NCI-H526 (cell line): ENCODE results near the gene GRM1.

Experiments
- DNase-seq, 2 experiments: peaks; one replicate each; lab custom pipeline; 2025; lab: John Stamatoyannopoulos, UW

GRM1 gene

GRCh38 chr6:146273490-146273889 lies 244.6 kb downstream of the GRM1 start:
- DNase-seq: no peak

DNA sequence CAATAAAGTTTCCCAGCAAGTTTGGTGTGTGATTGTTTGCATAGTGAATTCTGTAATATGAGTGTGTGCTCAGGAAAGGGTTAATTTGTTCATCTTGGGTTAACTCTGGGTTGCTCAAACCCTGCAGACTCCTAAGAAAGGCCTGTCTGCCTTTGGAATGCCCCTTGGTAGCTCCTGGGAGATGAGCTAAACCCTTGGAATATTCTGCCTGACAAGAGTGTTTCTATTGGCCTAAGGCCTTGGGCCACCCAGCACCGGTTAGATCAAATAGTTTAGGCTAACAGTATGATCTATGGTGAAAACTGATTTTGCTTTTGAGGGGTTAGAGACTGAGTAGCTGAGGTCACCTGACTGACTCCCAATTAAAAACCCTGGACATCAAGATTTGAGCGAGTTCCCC lies 248.3 kb downstream of the GRM1 start:
- no peak for DNase-seq

GRCh38 chr6:146281651-146282362 lies 252.9 kb downstream of the GRM1 start:
- DNase-seq: no peak

- no peak for DNase-seq
Observed at GRCh38 chr6:146282837-146283236, 254.0 kb downstream of the GRM1 start.

GRCh38 chr6:146284311-146284710 lies 255.4 kb downstream of the GRM1 start:
- DNase-seq: no peak

GRCh38 chr6:146286961-146287360 lies 258.1 kb downstream of the GRM1 start:
- DNase-seq: no peak

DNA sequence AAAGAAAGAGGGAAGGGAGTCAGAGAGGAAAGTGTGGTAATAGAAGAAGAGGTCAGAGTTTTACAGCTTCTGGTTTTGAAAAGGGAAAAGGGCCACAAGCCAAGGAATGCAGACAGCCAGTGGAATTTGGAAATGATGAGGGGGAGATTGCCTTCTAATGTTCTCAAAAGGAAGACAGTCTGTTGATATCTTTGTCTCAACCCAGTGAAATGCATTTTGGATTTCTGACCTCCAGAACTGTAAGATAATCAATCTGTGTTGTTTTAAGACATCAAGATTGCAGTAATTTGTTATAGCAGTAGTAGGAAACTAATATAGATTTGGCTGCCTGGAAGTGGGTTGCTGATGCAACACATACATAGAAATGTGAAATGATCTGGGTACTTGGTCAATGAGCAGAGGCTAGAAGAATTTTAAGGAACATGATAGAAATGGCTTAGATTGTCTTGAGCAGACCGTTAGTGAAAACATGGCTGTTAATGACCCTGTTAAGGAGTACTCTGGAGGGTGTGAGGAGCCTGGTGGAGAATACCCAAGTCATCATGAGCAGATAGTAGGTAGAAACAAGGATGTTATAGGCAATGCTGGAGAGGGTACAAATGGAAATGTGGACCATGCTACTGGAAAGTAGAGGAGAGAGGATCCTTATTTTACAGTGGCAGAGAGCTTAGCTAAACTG lies 259.0 kb downstream of the GRM1 start:
- no peak for DNase-seq

GRCh38 chr6:146289816-146290588 lies 261.1 kb downstream of the GRM1 start:
- no peak for DNase-seq

DNA sequence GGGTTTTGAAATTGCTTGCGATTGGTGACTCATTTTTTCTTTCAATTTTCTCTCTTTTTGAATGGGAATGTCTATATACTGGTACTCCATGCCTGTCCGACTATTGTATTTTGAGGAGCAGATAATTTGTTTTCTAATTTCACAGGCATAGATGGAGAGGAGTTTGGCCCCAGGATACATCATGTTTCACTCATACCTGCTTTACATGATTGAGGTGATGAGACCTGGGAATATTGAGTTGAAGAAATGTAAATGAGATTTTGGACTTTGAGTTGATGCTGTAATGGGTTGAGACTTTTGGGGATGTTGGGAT lies 261.7 kb downstream of the GRM1 start:
- DNase-seq: no peak

DNA sequence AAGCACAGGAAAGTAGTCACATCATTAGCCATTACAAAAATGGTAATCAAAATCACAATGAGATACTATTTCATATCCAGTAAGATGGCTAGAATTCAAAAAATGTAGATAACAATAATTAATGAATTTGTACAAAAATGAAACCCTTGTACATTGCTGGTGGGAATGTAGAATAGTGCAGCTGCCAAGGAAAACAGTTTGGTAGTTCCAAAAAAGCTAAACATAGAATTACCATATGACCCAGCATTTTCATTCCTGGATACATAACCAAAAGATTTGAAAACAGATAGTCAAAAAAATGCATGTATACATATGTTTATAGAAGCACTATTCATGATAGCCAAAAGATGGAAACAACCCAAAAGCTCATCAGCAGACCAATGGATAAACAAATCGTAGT lies 263.6 kb downstream of the GRM1 start:
- no peak for DNase-seq

DNA sequence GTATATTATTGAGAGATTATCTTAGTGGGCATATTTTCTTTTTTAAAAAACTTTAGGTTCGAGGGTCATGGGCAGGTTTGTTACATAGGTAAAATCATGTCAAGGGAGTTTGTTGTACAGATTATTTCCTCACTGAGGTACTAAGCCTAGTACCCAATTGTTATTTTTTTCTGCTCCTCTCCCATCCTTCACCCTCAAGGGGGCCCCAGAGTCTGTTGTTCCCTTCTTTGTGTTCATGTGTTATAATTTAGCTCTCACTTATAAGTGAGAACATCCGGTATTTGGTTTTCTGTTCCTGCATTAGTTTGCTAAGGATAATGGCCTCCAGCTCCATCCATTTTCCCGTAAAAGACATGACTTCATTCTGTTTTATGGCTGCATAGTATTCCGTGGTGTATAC lies 266.8 kb downstream of the GRM1 start:
- DNase-seq: no peak

DNA sequence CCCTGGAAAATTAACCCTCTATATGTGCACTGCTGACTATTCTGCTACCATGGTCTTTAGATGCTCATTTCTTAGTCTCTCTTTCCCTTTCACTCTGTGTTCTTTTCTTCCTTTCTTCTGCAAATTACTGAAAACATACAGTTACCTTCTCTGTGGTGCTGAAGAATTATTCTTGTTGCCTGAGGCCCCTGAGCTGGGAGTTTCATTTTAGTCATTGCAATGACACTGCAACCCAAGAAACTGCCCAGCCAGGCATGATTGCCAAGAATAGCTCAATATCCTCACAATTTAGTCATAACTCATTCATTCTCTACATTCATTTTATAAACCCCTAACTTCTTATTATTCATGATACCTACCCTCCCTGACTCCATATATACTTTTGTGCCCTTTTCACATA lies 269.0 kb downstream of the GRM1 start:
- no peak for DNase-seq

- DNase-seq: no peak
Observed at GRCh38 chr6:146300521-146300920, 271.7 kb downstream of the GRM1 start.

GRCh38 chr6:146301764-146302163 lies 272.9 kb downstream of the GRM1 start:
- DNase-seq: no peak

DNA sequence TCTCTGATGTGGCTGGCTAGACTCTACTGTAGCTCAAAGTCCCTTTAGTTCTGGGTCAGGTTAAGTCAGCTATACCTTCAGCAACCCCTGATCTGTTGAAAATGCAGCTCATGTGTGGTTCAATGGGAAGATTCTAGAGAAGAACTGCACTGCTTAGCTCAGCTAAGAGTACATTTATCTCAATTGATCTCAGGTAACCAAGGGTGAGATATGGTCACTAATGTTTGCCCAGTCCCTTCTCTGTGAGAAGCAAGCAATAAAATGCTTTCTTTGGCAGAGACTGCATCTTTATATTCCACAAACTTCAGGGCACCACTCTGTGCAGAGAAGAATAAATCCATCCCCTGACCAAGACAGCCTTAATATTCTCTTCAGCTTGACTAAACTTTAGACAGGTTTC lies 274.1 kb downstream of the GRM1 start:
- DNase-seq: no peak

DNA sequence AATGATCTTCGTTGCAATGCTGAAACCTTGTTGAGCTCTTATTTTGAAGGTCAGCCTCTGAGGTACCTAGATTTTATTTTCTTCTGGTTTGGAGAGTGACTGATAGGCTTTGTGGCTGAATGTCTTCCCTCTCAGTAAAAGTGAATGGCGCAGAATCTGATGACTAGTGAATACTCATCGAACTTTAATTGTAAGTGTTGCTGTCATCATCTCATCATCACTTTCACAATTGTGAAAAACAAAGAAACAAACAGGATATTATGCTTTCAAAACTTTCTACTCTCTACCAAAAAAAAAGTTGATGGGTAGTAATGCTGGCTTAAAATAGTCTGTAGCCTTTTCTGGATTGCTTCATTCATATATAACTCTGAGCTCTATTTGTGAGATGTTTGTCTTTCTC lies 275.3 kb downstream of the GRM1 start:
- no peak for DNase-seq

- DNase-seq: no peak
Observed at GRCh38 chr6:146305092-146305491, 276.2 kb downstream of the GRM1 start.

DNA sequence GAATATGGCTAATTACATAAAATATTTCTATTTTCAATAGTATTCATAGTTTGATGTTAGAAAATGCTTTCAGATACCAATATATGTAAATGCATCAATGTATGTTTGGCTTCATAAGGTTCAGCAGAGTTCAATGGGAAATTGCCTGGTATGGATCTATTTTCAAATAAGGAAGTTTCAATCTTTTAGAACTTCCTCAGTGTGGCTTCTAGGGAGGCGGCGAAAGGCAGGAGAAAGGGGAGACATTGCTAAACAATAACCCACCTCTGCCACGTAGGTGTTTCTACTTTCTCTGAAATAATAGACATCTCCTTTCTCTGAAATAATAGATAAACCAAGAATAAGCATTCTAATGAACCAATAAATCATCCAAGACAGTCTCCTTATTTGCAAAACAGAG lies 277.1 kb downstream of the GRM1 start:
- DNase-seq: no peak

- no peak for DNase-seq
Observed at GRCh38 chr6:146310628-146311027, 281.8 kb downstream of the GRM1 start.

DNA sequence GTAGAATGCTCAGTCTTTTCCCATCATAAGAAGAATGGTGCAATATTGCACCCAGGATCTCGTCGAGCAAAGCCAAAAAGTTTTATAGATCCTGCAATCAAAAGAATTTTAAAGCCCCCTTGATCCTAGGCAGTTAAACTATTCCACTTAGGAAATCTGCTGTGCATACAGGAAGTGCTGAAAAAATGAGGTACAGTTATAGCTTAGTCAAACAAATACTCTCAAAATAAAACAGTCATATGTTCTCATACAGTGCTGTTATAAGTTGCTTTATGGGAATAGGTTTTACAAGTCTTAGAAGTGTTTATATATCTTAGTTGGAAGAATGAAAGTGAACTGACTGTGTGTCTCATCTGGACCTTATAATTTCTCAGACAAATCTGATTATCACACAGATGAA lies 282.2 kb downstream of the GRM1 start:
- no peak for DNase-seq

GRCh38 chr6:146312608-146313007 lies 283.7 kb downstream of the GRM1 start:
- DNase-seq: no peak

DNA sequence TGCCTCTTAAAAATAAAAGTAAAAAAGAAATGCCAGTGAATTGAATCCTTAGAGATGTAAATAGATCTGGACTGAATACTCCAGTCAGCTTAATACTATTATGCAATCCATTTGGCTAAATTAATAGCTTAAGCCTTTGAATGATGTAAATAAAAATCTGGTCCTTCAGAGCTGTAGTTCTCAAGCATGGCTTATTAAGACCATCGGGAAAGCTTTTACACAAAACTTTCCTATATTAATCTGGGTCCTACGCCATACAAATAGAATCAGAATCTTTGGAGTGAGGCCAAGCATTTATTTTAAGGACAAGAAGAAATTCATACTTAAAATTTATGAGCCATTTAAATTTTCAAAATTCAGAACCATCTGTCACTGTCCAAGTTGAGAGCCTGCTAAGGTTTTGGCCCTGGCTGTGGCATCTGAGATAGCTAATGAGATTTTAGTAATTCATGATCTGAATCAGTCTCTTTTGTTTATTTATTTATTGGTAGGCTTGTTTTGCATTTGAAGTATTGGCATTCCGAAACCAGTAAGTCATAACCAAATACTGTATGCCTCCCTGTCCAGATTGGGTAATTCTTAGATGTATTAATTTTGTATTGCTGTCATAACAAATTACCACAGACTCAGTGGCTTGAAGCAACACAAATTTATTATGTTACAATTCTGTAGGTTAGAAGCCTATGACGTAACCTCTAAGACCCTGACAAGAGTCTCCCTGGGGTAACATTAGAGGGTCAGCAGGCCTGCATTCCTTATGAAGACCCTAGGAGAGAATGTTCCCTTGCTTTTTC lies 286.7 kb downstream of the GRM1 start:
- no peak for DNase-seq

- DNase-seq: no peak
Observed at GRCh38 chr6:146316175-146316495, 287.3 kb downstream of the GRM1 start.
